H1 (cell line): Measurements from ENCODE around the gene CA10. TPM values are rescaled to one million over a fixed set of nuclear protein-coding genes. Genes with fewer than 3 reads are reported as not detected.

ENCODE experiments used
- PHF8 ChIP-seq: fragments of 200-600 bp; sonication (generic); conservative IDR thresholded peaks from 2 replicates; pipeline ENCODE4 v1.7.1; 2012; ENCODE audit warnings: low read depth, mild to moderate bottlenecking, inconsistent platforms, low read length, moderate library complexity
- RBBP5 ChIP-seq: IDR thresholded peaks from 2 replicates; pipeline ENCODE4 v1.7.1; 2012; ENCODE audit warnings: low read depth, mild to moderate bottlenecking, inconsistent platforms, low read length, moderate library complexity, borderline replicate concordance
- RFX5 ChIP-seq: IDR thresholded peaks from 2 replicates; pipeline ENCODE4 v1.6.1; 2011; ENCODE audit warnings: low read depth, low read length, improper control_type of control experiment, borderline replicate concordance
- SAP30 ChIP-seq: fragments of 300-600 bp; sonication (generic); IDR thresholded peaks from 2 replicates; pipeline ENCODE4 v1.7.1; 2012; ENCODE audit warnings: low read length, moderate library complexity, mild to moderate bottlenecking, inconsistent platforms; ENCODE audit not compliant: insufficient read depth, insufficient replicate concordance
- polyA plus RNA-seq, 7 experiments: library from polyadenylated mRNA; depleted of rRNA in 3 of 7; stranded (reverse) in 5 of 7; unstranded in 2 of 7; fragments of >200 nt in 5 of 7; fragments of 200-250 nt in 2 of 7; gene quantifications; 1 replicate in 5 of 7; 2 replicates in 1 of 7; 4 replicates in 1 of 7; pipeline versions ENCODE4 v1.2.1 to v1.2.3, GENCODE V29; 2011 to 2013; ENCODE audit warnings: missing spikeins in 2 of 7, mixed read lengths in 2 of 7
- total RNA-seq: library from RNA; stranded (reverse); fragmentation: NEBNext Ultra II Directional; extraction: Animal tissue kit (Norgen Biotek cat#: 25700); gene quantifications from 2 replicates; pipeline ENCODE4 v1.2.1, GENCODE V29; 2021

CA10 gene
- total and polyA plus RNA-seq, 2 of the 8 experiments (the other 6 are each of a cell fraction or from before 2014, with no cell fraction given), result 0.60 to 0.63 TPM

DNA sequence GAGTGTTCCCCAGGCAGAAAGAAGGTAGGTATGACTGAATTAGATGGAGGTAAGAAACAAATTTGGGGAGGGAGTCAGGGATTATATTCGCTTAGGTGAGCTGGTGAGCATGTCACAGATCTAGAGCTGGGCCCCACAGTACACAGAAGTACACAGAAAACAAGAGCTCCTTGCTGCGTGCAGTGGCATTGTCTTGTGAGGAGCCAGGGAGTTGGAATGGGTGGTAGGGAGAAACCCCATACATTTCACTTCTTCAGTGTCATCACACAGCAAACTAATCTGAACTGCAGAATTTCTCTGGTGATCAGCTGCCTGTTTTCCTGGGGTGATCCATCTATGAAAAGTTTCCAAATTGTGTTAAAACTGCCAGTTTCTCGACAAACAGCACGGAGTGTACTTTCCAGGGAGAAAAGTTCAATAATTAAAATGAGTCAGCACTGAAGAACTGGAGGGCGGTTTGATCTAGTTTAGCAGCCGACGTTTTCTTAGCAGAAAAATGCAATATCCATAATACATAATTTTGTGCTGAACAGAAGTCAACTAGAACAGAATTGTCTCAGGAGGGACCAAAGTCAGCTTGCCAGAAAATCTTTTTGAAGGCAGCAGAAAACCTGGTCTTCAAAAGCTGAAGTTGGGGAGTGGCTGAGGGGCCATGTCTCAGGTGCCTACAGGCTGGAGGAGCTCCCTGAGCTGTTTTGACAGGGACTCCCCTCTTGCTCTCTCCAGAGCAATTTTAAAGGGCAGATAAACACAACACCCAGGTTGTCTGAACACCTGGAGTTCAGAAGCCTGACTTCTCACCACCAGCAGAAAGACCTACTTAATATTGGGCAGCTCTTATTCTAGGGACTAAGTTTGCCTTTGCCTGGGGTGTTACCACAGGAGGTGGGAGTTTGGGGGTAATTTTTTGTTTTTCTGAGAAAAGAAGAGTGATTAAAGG, 448.6 kb downstream of the CA10 start (continued):
- TF ChIP-seq PHF8 (no peak), RFX5 (no peak), RBBP5 (no peak), SAP30 (no peak)
